ENCODE results near the gene KMT2C.

Gene KMT2C

DNA sequence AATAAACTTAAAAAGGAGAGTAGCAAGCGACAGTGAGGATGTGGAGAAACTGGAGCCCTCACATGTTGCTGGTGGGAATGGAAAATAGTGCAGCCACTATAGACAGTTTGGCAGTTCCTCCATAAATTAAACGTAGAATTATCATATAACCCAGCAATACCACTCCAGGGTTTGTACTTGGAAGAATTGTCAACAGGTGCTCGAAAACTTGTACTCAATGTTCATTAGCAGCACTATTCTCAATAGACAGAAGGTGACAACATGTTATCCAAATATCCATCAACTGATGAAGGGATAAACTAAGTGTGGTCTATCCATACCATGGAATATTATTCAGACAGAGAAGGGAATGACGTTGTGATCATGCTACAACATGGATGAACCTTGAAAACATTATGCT lies 338.5 kb downstream of the KMT2C start (continued):
- TF ChIP-seq, protein P1, sequence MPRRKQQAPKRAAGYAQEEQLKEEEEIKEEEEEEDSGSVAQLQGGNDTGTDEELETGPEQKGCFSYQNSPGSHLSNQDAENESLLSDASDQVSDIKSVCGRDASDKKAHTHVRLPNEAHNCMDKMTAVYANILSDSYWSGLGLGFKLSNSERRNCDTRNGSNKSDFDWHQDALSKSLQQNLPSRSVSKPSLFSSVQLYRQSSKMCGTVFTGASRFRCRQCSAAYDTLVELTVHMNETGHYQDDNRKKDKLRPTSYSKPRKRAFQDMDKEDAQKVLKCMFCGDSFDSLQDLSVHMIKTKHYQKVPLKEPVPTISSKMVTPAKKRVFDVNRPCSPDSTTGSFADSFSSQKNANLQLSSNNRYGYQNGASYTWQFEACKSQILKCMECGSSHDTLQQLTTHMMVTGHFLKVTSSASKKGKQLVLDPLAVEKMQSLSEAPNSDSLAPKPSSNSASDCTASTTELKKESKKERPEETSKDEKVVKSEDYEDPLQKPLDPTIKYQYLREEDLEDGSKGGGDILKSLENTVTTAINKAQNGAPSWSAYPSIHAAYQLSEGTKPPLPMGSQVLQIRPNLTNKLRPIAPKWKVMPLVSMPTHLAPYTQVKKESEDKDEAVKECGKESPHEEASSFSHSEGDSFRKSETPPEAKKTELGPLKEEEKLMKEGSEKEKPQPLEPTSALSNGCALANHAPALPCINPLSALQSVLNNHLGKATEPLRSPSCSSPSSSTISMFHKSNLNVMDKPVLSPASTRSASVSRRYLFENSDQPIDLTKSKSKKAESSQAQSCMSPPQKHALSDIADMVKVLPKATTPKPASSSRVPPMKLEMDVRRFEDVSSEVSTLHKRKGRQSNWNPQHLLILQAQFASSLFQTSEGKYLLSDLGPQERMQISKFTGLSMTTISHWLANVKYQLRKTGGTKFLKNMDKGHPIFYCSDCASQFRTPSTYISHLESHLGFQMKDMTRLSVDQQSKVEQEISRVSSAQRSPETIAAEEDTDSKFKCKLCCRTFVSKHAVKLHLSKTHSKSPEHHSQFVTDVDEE (CRISPR knock-in tag; IDR thresholded peaks at IDR 0.05) = no peak

GRCh38 chr7:152095771-152096170 lies 340.0 kb downstream of the KMT2C start:
- no peak for TF ChIP-seq ZFP3 (CRISPR knock-in tag; IDR thresholded peaks at IDR 0.05)
- TF ChIP-seq TCF4 (CRISPR knock-in tag; IDR thresholded peaks at IDR 0.05; ENCODE audit: borderline replicate concordance) = no peak
- no peak for TF ChIP-seq BACH2 (CRISPR knock-in tag; IDR thresholded peaks at IDR 0.05; ENCODE audit: borderline replicate concordance)
- no peak for TF ChIP-seq ISL1 (CRISPR knock-in tag; IDR thresholded peaks at IDR 0.05)
- TF ChIP-seq RARB (CRISPR knock-in tag; IDR thresholded peaks at IDR 0.05) = no peak
- no peak for TF ChIP-seq CSDC2 (CRISPR knock-in tag; IDR thresholded peaks at IDR 0.05)
- no peak for TF ChIP-seq CREB5 (CRISPR knock-in tag; IDR thresholded peaks at IDR 0.05; ENCODE audit: low read depth)
- TF ChIP-seq SNAI2 (CRISPR knock-in tag; IDR thresholded peaks at IDR 0.05) = no peak

GRCh38 chr7:152093717-152094116 lies 342.1 kb downstream of the KMT2C start:
- ATAC-seq = no peak

More at GRCh38 chr7:152095771-152096170, 340.0 kb downstream of the KMT2C start:
- ATAC-seq = no peak

GRCh38 chr7:152090747-152091146 lies 345.1 kb downstream of the KMT2C start:
- TF ChIP-seq CSDC2 (CRISPR knock-in tag; IDR thresholded peaks at IDR 0.05) = no peak
- no peak for TF ChIP-seq ZC3H10 (CRISPR knock-in tag; IDR thresholded peaks at IDR 0.05)
- TF ChIP-seq ESRRG (CRISPR knock-in tag; IDR thresholded peaks at IDR 0.05) = no peak
- TF ChIP-seq PPARA (CRISPR knock-in tag; IDR thresholded peaks at IDR 0.05; ENCODE audit: borderline replicate concordance) = no peak
- ATAC-seq = no peak

More at GRCh38 chr7:152093717-152094116, 342.1 kb downstream of the KMT2C start:
- no peak for TF ChIP-seq ZNF70 (CRISPR knock-in tag; IDR thresholded peaks at IDR 0.05)
- no peak for TF ChIP-seq BACH2 (CRISPR knock-in tag; IDR thresholded peaks at IDR 0.05; ENCODE audit: borderline replicate concordance)
- no peak for TF ChIP-seq RARB (CRISPR knock-in tag; IDR thresholded peaks at IDR 0.05)
- TF ChIP-seq ZNF565 (CRISPR knock-in tag; conservative IDR thresholded peaks at IDR 0.05; ENCODE audit: low read depth) = no peak
- TF ChIP-seq TOX (CRISPR knock-in tag; IDR thresholded peaks at IDR 0.05; ENCODE audit: borderline replicate concordance) = no peak
- TF ChIP-seq CSRNP3 (CRISPR knock-in tag; IDR thresholded peaks at IDR 0.05) = no peak
- TF ChIP-seq TCF4 (CRISPR knock-in tag; IDR thresholded peaks at IDR 0.05; ENCODE audit: borderline replicate concordance) = no peak
- TF ChIP-seq CREB5 (CRISPR knock-in tag; IDR thresholded peaks at IDR 0.05; ENCODE audit: low read depth) = no peak

- TF ChIP-seq ZFP30 (CRISPR knock-in tag; IDR thresholded peaks at IDR 0.05) (no peak), BACH2 (CRISPR knock-in tag; IDR thresholded peaks at IDR 0.05; ENCODE audit: borderline replicate concordance) (no peak), OSR1 (CRISPR knock-in tag; IDR thresholded peaks at IDR 0.05) (no peak), CSDC2 (CRISPR knock-in tag; IDR thresholded peaks at IDR 0.05) (no peak), ZNF8 (CRISPR knock-in tag; IDR thresholded peaks at IDR 0.05) (no peak), RARB (CRISPR knock-in tag; IDR thresholded peaks at IDR 0.05) (no peak)
- no peak for ATAC-seq
These were observed 346.6 kb downstream of the KMT2C start for GRCh38 chr7:152089183-152089582.

DNA sequence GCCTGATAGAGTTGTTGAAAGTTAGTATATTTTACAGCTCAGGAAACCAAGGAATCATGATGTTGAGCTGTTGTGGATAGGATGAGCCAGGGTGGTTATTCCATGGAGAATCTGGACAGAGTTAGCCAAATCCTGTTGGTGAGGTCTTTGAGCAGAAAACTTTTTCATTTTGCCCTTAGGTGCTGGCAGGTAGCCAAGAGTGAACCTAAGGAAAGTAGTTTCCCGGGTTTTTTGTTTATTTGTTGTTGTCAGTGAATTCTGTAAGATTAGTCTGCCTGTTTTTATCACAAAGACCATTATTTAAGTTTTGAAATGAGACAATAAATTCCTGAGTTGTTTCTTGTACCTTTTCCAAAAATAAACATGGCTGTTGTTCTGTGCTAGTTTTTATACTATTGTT lies 349.3 kb downstream of the KMT2C start:
- ATAC-seq = no peak
- TF ChIP-seq GLIS3 (CRISPR knock-in tag; IDR thresholded peaks at IDR 0.05) (no peak), ARNTL (CRISPR knock-in tag; IDR thresholded peaks at IDR 0.05; ENCODE audit: borderline replicate concordance, low read depth) (no peak), ESRRG (CRISPR knock-in tag; IDR thresholded peaks at IDR 0.05) (no peak), CSRNP3 (CRISPR knock-in tag; IDR thresholded peaks at IDR 0.05) (no peak)
- TF ChIP-seq, protein P2, sequence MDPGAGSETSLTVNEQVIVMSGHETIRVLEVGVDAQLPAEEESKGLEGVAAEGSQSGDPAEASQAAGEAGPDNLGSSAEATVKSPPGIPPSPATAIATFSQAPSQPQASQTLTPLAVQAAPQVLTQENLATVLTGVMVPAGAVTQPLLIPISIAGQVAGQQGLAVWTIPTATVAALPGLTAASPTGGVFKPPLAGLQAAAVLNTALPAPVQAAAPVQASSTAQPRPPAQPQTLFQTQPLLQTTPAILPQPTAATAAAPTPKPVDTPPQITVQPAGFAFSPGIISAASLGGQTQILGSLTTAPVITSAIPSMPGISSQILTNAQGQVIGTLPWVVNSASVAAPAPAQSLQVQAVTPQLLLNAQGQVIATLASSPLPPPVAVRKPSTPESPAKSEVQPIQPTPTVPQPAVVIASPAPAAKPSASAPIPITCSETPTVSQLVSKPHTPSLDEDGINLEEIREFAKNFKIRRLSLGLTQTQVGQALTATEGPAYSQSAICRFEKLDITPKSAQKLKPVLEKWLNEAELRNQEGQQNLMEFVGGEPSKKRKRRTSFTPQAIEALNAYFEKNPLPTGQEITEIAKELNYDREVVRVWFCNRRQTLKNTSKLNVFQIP (CRISPR knock-in tag; IDR thresholded peaks at IDR 0.05; ENCODE audit: borderline replicate concordance, low read depth) = no peak
